Fibroblast of skin of left biceps (primary cell): ENCODE measurements around the gene SULT1C3.

Experiments used
- DNase-seq, 2 experiments: peaks; one replicate each; pipeline ENCODE4 v3.0.0-alpha.2; 2013; ENCODE audit warnings: low read depth in 2 of 2

Gene SULT1C3

GRCh38 chr2:108239786-108240185 is at the start of gene SULT1C3:
Gene SULT1C3, plus strand, starts transcription at chr2:108239968. Its CDS starts 7,227 bp downstream, at chr2:108247195.
- no peak for DNase-seq

- no peak for DNase-seq
Measured at GRCh38 chr2:108193251-108193650, 46.5 kb upstream of the SULT1C3 start.

- DNase-seq: no peak
Measured at GRCh38 chr2:108194409-108195132, 45.2 kb upstream of the SULT1C3 start.

- no peak for DNase-seq
Measured at GRCh38 chr2:108195133-108195439, 44.7 kb upstream of the SULT1C3 start.

- DNase-seq: no peak
Measured at GRCh38 chr2:108199726-108200125, 40.0 kb upstream of the SULT1C3 start.

- no peak for DNase-seq
Measured at GRCh38 chr2:108200569-108200968, 39.2 kb upstream of the SULT1C3 start.

- DNase-seq: no peak
Measured at GRCh38 chr2:108212671-108213070, 27.1 kb upstream of the SULT1C3 start.

GRCh38 chr2:108215794-108216211 is 24.0 kb upstream of the SULT1C3 start:
- peak in 1 of 2 experiments; percentile 6 for DNase-seq

GRCh38 chr2:108217211-108217610 is 22.6 kb upstream of the SULT1C3 start:
- no peak for DNase-seq

GRCh38 chr2:108219688-108220087 is 20.1 kb upstream of the SULT1C3 start:
- DNase-seq: no peak

GRCh38 chr2:108220191-108220590 is 19.6 kb upstream of the SULT1C3 start:
- DNase-seq: no peak

GRCh38 chr2:108220942-108221541 is 18.7 kb upstream of the SULT1C3 start:
- no peak for DNase-seq

GRCh38 chr2:108222261-108222660 is 17.5 kb upstream of the SULT1C3 start:
- no peak for DNase-seq

- no peak for DNase-seq
Measured at GRCh38 chr2:108223573-108223972, 16.2 kb upstream of the SULT1C3 start.

GRCh38 chr2:108224022-108224421 is 15.7 kb upstream of the SULT1C3 start:
- no peak for DNase-seq

- no peak for DNase-seq
Measured at GRCh38 chr2:108226564-108226963, 13.2 kb upstream of the SULT1C3 start.

GRCh38 chr2:108228006-108228405 is 11.8 kb upstream of the SULT1C3 start:
- DNase-seq: no peak

GRCh38 chr2:108228537-108228936 is 11.2 kb upstream of the SULT1C3 start:
- DNase-seq: no peak

GRCh38 chr2:108229875-108230274 is 9.9 kb upstream of the SULT1C3 start:
- no peak for DNase-seq

GRCh38 chr2:108235577-108235976 is 4.2 kb upstream of the SULT1C3 start:
- DNase-seq: no peak

GRCh38 chr2:108236676-108237335 is 3.0 kb upstream of the SULT1C3 start:
- no peak for DNase-seq

GRCh38 chr2:108240966-108241365 is 1.2 kb downstream of the SULT1C3 start:
- DNase-seq: no peak

GRCh38 chr2:108243566-108243965 is 3.8 kb downstream of the SULT1C3 start:
- DNase-seq: no peak
